ENCODE data around the gene C1QTNF4. TPM values are rescaled to one million over a fixed set of nuclear protein-coding genes. Genes with fewer than 3 reads are reported as not detected.

Gene C1QTNF4
- total and polyA plus RNA-seq, 10 of the 15 experiments (the other 5 are each of a cell fraction or from before 2014, with no cell fraction given), result 0.06 TPM; not detected in 9

- peak in 2 of 3 experiments; percentile 22 to 39; a peak in 3 of 6 replicates for TF ChIP-seq CTCF (IDR thresholded peaks at IDR 0.05 in 2 of 3, conservative IDR thresholded peaks at IDR 0.05 in 1 of 3; ENCODE audit: control insufficient read depth in 2 of 3, extremely low read depth in 1 of 3, insufficient read depth in 1 of 3, low read depth in 3 of 3, low read length in 3 of 3)
- no peak for TF ChIP-seq ZBTB33 (IDR thresholded peaks at IDR 0.05)
- no peak for TF ChIP-seq PAX8 (IDR thresholded peaks at IDR 0.05)
- TF ChIP-seq CBX5 (IDR thresholded peaks at IDR 0.05; ENCODE audit: low read depth), result no peak
- no peak for TF ChIP-seq RAD21 (IDR thresholded peaks at IDR 0.05; ENCODE audit: insufficient read depth, low read depth, low read length)
- TF ChIP-seq PAX5 (IDR thresholded peaks at IDR 0.05; ENCODE audit: borderline replicate concordance, low read depth, low read length), result peak; percentile 80
- TF ChIP-seq FOS (IDR thresholded peaks at IDR 0.05; ENCODE audit: borderline replicate concordance, extremely low read depth, insufficient read length), result no peak
- no peak for TF ChIP-seq ZBTB4 (CRISPR knock-in tag; IDR thresholded peaks at IDR 0.05)
- no peak for TF ChIP-seq YBX1 (IDR thresholded peaks at IDR 0.05)
- peak; percentile 98 for TF ChIP-seq POLR2A (IDR thresholded peaks at IDR 0.05; ENCODE audit: low read depth, low read length)
- no peak for TF ChIP-seq JUNB (IDR thresholded peaks at IDR 0.05)
- TF ChIP-seq IRF5 (IDR thresholded peaks at IDR 0.05; ENCODE audit: borderline replicate concordance), result no peak
- no peak for TF ChIP-seq EZH2 (IDR thresholded peaks at IDR 0.05; ENCODE audit: borderline replicate concordance, control insufficient read depth, low read depth, low read length)
- TF ChIP-seq HDAC2 (IDR thresholded peaks at IDR 0.05), result no peak
- no peak; the same call in 1 of the 2 replicates for TF ChIP-seq MLLT1 (IDR thresholded peaks at IDR 0.05)
Observed at GRCh38 chr11:47642099-47642855, 48.1 kb upstream of the C1QTNF4 start, which contains the start of gene MTCH2 (continued).
